C1 segment of cervical spinal cord (tissue), 14 donors: ENCODE measurements around the gene RANBP3.

Source experiments
- DNase-seq, 14 donors: peaks; one replicate each; lab custom pipeline; 2025; lab: John Stamatoyannopoulos, UW

RANBP3 gene

GRCh38 chr19:5929625-5930024 lies 48.3 kb downstream of the RANBP3 start:
- no peak for DNase-seq

- DNase-seq, result no peak
These were observed 48.8 kb downstream of the RANBP3 start for GRCh38 chr19:5929179-5929578.

DNA sequence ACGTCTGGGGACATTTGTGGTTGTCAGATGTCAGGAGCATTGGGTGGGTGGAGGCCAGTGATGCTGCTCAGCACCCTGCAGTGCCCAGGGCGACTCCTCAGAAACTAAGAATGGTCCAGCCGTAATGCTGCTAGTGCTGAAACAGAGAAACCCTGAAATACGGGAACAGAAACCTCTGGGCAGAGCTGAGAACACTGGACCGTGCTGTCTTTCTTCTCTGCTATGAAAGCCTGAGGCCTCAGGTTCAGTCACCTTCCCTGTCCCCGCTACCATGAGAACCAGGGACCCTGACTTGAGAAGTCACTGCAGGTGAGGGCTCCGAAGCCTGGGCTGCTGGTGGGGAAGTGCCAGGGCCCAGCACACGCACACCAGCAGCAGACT lies 50.5 kb downstream of the RANBP3 start:
- DNase-seq, result no peak

DNA sequence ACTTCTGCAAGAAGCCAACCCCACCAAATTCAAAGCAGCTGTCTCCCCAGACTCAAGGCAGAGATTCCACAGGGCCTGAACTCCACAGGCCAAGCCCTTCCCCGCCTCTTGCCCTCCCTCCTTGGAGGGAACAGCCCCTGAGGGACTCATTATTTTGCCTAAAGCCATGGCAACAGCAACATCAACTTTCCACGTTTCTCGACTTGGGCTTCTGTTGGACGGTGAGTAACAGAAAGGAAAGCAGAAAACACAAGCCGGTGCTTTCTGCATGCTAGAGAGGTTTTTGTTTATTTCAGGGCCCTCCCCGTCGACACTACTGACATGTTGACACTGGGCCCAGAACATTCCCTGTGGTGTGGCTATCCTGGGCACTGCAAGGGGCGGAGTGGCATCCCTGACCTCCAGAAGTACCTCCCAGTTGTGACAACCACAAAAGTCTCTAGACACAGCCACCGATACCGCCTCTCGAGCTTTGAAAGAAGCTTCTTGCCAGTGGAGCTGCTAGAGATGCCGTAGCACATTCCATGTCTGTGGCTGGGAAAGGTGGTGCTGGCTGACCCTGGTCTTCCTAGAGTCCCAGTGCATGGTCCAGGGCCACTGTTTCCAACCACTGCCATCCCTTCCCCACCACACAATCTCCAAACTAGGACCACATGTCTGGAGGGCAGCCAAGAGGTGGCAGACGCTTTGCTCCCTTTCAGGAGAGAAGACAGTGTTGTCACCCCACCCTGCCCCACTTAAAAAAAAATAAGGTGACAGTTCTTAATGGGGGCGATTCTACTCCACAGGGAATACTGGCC lies 51.1 kb downstream of the RANBP3 start:
- peak in 1 of 14 donors; percentile 51 for DNase-seq

GRCh38 chr19:5925830-5926427 lies 52.0 kb downstream of the RANBP3 start:
- no peak for DNase-seq

GRCh38 chr19:5923356-5923755 lies 54.6 kb downstream of the RANBP3 start:
- no peak for DNase-seq

DNA sequence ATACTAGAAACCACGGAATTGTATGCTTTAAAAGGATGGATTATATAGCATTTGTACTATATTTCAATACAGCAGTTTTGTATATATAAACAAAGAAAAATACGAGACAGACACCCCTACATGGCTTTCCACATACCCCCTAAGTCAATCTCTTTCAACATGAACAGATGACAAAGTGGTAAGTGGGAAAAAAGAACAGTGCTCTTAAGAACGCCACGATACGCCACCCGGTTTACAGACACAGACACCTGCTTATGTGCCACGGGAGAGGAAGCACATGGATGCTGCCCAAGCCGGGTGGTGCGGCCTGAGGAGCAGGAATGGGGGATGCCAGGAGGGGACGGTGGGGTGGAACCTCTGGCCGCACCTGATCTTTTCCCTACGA lies 55.8 kb downstream of the RANBP3 start:
- DNase-seq, result no peak

DNA sequence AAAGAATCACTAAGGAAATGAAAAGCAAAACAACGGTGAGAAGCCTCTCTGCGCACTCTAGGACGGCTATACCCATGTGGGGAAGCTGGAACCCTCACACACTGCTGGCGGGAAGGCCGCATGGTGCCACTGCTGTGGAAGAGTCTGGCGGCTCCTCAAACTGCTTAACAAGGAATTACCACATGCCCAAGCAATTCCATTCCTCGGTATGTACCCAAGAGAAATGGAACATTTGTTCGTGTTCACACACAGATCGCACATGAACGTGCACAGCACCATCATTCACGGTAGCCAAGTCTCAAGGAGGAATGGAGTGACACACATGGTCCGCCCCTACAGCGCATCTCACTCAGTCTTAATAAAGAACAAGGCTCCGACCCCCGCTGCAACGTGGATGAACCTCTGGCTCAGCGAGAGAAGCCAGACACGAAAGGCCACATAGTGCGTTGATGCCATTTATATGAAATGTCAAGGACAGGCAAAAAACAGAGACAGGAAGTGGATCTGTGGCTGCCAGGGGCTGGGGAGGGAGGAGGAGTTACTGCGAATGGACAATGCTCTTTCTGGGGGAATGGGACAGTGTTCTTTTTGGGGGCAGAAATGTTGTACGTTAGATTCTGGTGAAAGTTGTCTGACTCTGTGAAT lies 56.3 kb downstream of the RANBP3 start:
- DNase-seq, result no peak

GRCh38 chr19:5918463-5919079 lies 59.4 kb downstream of the RANBP3 start:
- no peak for DNase-seq

- DNase-seq, result no peak
These were observed 60.4 kb downstream of the RANBP3 start for GRCh38 chr19:5917431-5918107.

GRCh38 chr19:5916181-5916708 lies 61.7 kb downstream of the RANBP3 start:
- DNase-seq, result no peak

- DNase-seq, result no peak
These were observed 62.2 kb downstream of the RANBP3 start for GRCh38 chr19:5915782-5916165.

- DNase-seq, result no peak
These were observed 62.8 kb downstream of the RANBP3 start for GRCh38 chr19:5914946-5915781.

DNA sequence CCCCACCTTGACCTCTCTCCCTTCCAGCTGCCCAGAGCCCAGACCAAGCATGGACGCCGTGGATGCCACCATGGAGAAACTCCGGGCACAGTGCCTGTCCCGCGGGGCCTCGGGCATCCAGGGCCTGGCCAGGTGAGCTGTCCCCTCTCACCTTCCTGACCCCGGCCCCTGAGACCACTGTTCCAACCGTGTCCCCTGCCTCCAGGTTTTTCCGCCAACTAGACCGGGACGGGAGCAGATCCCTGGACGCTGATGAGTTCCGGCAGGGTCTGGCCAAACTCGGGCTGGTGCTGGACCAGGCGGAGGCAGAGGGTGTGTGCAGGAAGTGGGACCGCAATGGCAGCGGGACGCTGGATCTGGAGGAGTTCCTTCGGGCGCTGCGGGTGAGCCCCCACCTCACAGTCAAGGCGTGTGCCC lies 63.6 kb downstream of the RANBP3 start:
- no peak for DNase-seq

GRCh38 chr19:5913739-5914357 lies 64.1 kb downstream of the RANBP3 start, which contains the start of gene CAPS:
Gene CAPS (plus strand): TSS chr19:5914254. CDS start chr19:5914407, 153 bp downstream.
- peak in 9 of 14 donors; percentile 8 to 79 (median 37) for DNase-seq

GRCh38 chr19:5911366-5911765 lies 66.6 kb downstream of the RANBP3 start:
- DNase-seq, result no peak

GRCh38 chr19:5910638-5910907 lies 67.4 kb downstream of the RANBP3 start:
- DNase-seq, result no peak

DNA sequence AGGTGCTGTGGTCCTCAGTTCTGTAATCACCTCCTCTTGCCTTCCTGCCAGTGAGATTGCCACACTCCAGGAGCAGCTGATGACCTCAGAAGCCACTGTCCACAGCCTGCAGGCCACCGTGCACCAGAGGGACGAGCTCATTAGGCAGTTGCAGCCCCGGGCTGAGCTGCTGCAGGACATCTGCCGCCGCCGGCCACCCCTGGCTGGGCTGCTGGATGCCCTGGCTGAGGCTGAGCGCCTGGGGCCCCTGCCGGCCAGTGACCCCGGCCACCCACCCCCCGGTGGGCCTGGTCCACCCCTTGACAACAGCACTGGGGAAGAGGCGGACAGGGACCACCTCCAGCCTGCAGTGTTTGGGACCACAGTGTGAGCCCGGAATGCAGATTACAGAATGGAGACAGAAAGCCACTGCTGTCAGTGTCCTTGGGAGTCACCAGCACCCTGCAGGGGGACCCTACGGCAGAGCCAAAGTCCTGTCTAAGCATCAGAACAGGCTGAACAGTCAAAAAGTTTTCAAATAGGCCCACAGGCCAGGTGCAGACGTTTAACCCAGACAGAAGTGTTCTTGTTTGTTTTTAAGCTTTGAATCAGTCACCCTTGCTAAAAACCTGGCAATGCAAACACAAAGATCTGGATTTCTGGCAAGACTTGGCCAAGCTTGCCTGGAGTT lies 69.0 kb downstream of the RANBP3 start:
- DNase-seq, result no peak

GRCh38 chr19:5907241-5907640 lies 70.7 kb downstream of the RANBP3 start:
- DNase-seq, result no peak
